ENCODE measurements around the gene HIRIP3. TPM values are rescaled to one million over a fixed set of nuclear protein-coding genes. Genes with fewer than 3 reads are reported as not detected.

Gene HIRIP3
- total RNA-seq, 6 experiments from 2014 or later, result 5.2 to 12.9 (median 9.0) TPM

DNA sequence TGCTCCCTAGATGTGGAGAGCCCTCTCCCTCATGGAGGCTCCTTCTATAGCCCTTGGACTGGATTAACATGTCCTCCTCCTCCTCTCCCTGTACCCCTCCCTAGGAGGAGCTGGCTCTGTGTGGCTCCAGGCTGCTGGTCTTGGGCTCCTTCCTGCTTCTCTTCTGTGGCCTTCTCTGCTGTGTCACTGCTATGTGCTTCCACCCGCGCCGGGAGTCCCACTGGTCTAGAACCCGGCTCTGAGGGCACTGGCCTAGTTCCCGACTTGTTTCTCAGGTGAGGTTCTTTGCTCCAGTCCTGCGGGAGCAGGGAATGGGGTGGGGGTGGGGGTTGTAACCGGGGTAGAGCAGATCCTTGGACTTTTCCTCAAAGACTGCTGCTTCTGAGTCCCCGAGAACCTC lies 24.1 kb downstream of the HIRIP3 start:
- 75% methylated on average over 3 of the region's 8 CpGs for WGBS (ENCODE audit: insufficient coverage, low coverage, low lambda C conversion rate, missing lambda C conversion rate)
- H3K4me3 ChIP-seq, result no peak overlapping the region
- H3K36me3 ChIP-seq, result peaks cover 0 to 20% (median 0%) of the 10 kb centered on the region in 4 donors
- TF ChIP-seq, protein P1, sequence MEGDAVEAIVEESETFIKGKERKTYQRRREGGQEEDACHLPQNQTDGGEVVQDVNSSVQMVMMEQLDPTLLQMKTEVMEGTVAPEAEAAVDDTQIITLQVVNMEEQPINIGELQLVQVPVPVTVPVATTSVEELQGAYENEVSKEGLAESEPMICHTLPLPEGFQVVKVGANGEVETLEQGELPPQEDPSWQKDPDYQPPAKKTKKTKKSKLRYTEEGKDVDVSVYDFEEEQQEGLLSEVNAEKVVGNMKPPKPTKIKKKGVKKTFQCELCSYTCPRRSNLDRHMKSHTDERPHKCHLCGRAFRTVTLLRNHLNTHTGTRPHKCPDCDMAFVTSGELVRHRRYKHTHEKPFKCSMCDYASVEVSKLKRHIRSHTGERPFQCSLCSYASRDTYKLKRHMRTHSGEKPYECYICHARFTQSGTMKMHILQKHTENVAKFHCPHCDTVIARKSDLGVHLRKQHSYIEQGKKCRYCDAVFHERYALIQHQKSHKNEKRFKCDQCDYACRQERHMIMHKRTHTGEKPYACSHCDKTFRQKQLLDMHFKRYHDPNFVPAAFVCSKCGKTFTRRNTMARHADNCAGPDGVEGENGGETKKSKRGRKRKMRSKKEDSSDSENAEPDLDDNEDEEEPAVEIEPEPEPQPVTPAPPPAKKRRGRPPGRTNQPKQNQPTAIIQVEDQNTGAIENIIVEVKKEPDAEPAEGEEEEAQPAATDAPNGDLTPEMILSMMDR (IDR thresholded peaks at IDR 0.05), result no peak
- TF ChIP-seq POLR2A (IDR thresholded peaks at IDR 0.05), result no peak
- H3K27me3 ChIP-seq, result no peaks in the 10 kb centered on the region
- no peak for ATAC-seq
- peaks cover 0 to 20% (median 8%) of the 10 kb centered on the region in 4 donors for H3K4me1 ChIP-seq
- intact Hi-C loops (cut with DNase I), result no loop called here
- no peaks in the 10 kb centered on the region for H3K9me3 ChIP-seq
- no peak overlapping the region for H3K27ac ChIP-seq
- DNase-seq, result peak in 1 of 3 donors; percentile 22

DNA sequence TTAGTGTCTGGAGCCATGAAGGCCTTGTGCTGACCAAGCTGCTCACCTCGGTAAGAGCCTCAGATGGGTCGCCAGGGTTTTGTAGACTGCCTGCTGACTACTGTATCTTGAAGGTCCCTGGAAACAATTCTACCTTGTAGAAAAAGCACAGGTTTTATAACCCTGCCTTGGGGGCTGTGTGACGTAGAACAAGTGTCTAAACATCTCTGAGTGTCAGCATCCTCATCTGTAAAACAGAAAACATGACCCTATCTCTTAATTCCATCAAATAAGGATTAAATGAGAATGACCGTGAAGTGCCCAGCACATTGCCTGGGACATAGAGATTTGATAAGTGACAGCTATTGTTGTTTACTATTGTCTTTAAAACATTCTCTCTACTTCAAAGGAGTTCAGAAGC lies 27.2 kb downstream of the HIRIP3 start:
- no peaks in the 10 kb centered on the region for H3K27me3 ChIP-seq
- H3K9me3 ChIP-seq, result no peaks in the 10 kb centered on the region
- intact Hi-C loops (cut with DNase I), result no loop called here
- H3K4me1 ChIP-seq, result peaks cover 0 to 18% (median 3%) of the 10 kb centered on the region in 4 donors
- H3K36me3 ChIP-seq, result peaks cover 0 to 20% (median 0%) of the 10 kb centered on the region in 4 donors
- TF ChIP-seq, protein P1 (IDR thresholded peaks at IDR 0.05), result no peak
- no peak for TF ChIP-seq POLR2A (IDR thresholded peaks at IDR 0.05)
- no peak overlapping the region for H3K27ac ChIP-seq
- 92% methylated on average over 4 of the region's 4 CpGs for WGBS (ENCODE audit: insufficient coverage, low coverage, low lambda C conversion rate, missing lambda C conversion rate)
- no peak overlapping the region for H3K4me3 ChIP-seq
- ATAC-seq (no peak), DNase-seq (no peak)

DNA sequence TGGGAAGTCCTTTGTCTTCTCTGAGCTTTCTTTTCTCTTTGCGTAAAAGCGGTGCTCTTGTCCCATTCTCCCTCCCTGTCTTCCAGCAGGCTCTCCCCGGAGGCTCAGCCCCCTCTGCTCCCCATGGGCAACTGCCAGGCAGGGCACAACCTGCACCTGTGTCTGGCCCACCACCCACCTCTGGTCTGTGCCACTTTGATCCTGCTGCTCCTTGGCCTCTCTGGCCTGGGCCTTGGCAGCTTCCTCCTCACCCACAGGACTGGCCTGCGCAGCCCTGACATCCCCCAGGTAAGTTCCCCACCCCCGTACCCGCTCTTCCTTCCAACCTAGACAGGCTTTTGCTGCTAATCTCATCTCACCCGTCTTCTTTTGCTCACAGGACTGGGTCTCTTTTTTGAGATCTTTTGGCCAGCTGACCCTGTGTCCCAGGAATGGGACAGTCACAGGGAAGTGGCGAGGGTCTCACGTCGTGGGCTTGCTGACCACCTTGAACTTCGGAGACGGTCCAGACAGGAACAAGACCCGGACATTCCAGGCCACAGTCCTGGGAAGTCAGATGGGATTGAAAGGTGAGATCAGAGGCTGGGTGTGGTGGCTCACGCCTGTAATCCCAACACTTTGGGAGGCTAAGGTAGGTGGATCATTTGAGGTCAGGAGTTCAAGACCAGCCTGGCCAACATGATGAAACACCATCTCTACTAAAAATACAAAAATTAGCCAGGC lies 32.2 kb downstream of the HIRIP3 start:
- Histone ChIP-seq H3K36me3 (peaks cover 0 to 5% (median 0%) of the 10 kb centered on the region in 4 donors), H3K4me3 (peak overlapping the region in 2 of 3 donors; percentile 74 to 79), H3K9me3 (no peaks in the 10 kb centered on the region), H3K27ac (peak overlapping the region; percentile 83 to 90 (median 83)), H3K4me1 (peaks cover 0 to 33% (median 4%) of the 10 kb centered on the region in 4 donors), H3K27me3 (no peaks in the 10 kb centered on the region)
- 70% methylated on average over 12 of the region's 14 CpGs for WGBS (ENCODE audit: insufficient coverage, low coverage, low lambda C conversion rate, missing lambda C conversion rate)
- ATAC-seq (no peak), DNase-seq (no peak)
- intact Hi-C loops (cut with DNase I), result no loop called here
- TF ChIP-seq POLR2A (IDR thresholded peaks at IDR 0.05), result no peak
- TF ChIP-seq, protein P1 (IDR thresholded peaks at IDR 0.05), result no peak

DNA sequence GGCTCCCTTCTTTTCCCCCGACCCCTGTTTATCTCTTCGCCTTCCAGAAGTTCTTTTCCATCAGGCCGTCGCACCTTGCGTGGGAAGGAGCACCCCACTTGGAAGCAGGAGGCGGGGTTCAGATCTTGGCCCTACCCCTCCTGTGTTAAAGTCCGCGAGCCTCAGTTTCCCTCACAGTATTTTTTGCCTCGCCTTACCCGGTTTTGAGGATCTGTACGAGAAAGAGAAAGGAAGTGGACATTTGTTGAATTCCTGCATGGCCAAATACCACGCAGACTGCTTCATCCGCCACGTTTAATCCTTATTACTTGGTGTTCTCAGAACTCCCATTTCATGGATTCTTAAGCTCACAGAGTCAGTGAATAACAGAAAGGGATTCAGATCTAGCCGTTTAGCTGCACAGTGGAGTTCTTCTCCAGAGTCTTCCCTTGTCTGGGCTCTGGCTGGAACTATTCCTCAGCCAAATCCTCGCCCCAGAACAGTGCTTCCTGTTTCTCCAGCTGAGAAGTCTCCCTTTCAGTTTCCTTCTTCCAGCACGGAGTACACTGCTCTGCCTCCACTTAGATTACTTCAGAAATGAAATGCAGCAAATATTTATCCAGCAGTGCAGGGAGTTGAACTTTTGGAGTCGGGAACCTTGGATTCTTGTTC lies 32.9 kb downstream of the HIRIP3 start:
- peaks cover 0 to 33% (median 4%) of the 10 kb centered on the region in 4 donors for H3K4me1 ChIP-seq
- H3K4me3 ChIP-seq, result peak overlapping the region; percentile 72 to 79 (median 74)
- ATAC-seq (peak; percentile 31 to 57 (median 50)), DNase-seq (no peak)
- intact Hi-C loops (cut with DNase I), result no loop called here
- H3K9me3 ChIP-seq, result no peaks in the 10 kb centered on the region
- no peaks in the 10 kb centered on the region for H3K27me3 ChIP-seq
- 5% methylated on average over 17 of the region's 18 CpGs for WGBS (ENCODE audit: insufficient coverage, low coverage, low lambda C conversion rate, missing lambda C conversion rate)
- peak overlapping the region; percentile 83 to 90 (median 83) for H3K27ac ChIP-seq
- H3K36me3 ChIP-seq, result no peaks in the 10 kb centered on the region
- TF ChIP-seq, protein P1 (IDR thresholded peaks at IDR 0.05), result no peak
- no peak for TF ChIP-seq POLR2A (IDR thresholded peaks at IDR 0.05)

Measured in right lobe of liver (tissue), 6 donors.